OCI-LY1 (cell line): ENCODE results near the gene DXO.
"Not testable (repeated sequence)": the region's sequence is repeated elsewhere in the genome, so short reads cannot be mapped to it uniquely, and the experiment has no call there.

Source experiments
- EZH2 ChIP-seq: fragments of 200-600 bp; sonication (generic), shearing (Covaris generic); IDR thresholded peaks from 2 replicates; pipeline ENCODE4 v1.8.0; 2017; ENCODE audit warnings: borderline replicate concordance, mixed run types, mild to moderate bottlenecking, antibody characterized with exemption, low read length, moderate library complexity, mixed read lengths
- TF ChIP-seq, protein P1 (sequence below): fragments of 200-600 bp; sonication (generic), shearing (Covaris generic); IDR thresholded peaks from 2 replicates; pipeline ENCODE4 v1.5.1; 2017; ENCODE audit warnings: mild to moderate bottlenecking, antibody characterized with exemption, low read length, moderate library complexity, mixed read lengths

DNA sequence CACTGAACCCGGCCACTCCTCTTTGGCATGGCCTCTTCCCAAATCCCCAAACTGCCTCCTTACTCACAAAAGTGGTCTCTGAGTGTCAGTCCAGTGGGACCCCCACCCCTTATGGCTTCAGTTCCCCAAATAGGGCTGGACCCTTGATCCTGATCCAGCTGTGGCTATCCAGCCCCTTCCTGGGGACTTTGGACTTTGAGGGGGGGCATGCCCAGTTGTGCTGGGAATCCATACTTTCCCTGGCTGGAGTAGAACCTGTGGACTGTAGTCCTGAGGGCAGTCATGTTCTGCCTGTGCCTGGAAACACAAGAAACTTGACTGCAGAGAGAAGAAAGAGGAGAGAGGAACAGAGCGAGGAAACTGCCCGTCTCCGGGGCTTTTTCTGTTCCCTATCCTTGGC lies 32.5 kb upstream of the DXO start:
- TF ChIP-seq, protein P1, sequence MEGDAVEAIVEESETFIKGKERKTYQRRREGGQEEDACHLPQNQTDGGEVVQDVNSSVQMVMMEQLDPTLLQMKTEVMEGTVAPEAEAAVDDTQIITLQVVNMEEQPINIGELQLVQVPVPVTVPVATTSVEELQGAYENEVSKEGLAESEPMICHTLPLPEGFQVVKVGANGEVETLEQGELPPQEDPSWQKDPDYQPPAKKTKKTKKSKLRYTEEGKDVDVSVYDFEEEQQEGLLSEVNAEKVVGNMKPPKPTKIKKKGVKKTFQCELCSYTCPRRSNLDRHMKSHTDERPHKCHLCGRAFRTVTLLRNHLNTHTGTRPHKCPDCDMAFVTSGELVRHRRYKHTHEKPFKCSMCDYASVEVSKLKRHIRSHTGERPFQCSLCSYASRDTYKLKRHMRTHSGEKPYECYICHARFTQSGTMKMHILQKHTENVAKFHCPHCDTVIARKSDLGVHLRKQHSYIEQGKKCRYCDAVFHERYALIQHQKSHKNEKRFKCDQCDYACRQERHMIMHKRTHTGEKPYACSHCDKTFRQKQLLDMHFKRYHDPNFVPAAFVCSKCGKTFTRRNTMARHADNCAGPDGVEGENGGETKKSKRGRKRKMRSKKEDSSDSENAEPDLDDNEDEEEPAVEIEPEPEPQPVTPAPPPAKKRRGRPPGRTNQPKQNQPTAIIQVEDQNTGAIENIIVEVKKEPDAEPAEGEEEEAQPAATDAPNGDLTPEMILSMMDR: not testable (repeated sequence)
- TF ChIP-seq EZH2: not testable (repeated sequence)
